ENCODE results near the gene ALS2CL.
"Not testable (repeated sequence)": the region's sequence is repeated elsewhere in the genome, so short reads cannot be mapped to it uniquely, and the experiment has no call there.

DNA sequence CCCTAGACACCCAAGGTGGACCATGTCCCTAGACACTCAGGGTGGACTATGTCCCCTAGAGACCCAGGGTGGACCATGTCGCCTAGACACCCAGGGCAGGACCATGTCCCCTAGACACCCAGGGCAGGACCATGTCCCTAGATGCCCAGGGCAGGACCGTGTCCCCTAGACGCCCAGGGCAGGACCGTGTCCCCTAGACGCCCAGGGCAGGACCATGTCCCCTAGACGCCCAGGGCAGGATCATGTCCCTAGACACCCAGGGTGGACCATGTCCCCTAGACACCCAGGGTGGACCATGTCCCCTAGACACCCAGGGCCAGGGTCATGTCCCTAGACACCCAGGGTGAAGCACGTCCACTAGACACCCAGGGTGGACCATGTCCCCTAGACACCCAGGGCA, 10.9 kb upstream of the ALS2CL start:
- not testable (repeated sequence) for TF ChIP-seq EP300, POLR2A (IDR thresholded peaks at IDR 0.05)
- TF ChIP-seq, protein P1, sequence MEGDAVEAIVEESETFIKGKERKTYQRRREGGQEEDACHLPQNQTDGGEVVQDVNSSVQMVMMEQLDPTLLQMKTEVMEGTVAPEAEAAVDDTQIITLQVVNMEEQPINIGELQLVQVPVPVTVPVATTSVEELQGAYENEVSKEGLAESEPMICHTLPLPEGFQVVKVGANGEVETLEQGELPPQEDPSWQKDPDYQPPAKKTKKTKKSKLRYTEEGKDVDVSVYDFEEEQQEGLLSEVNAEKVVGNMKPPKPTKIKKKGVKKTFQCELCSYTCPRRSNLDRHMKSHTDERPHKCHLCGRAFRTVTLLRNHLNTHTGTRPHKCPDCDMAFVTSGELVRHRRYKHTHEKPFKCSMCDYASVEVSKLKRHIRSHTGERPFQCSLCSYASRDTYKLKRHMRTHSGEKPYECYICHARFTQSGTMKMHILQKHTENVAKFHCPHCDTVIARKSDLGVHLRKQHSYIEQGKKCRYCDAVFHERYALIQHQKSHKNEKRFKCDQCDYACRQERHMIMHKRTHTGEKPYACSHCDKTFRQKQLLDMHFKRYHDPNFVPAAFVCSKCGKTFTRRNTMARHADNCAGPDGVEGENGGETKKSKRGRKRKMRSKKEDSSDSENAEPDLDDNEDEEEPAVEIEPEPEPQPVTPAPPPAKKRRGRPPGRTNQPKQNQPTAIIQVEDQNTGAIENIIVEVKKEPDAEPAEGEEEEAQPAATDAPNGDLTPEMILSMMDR (IDR thresholded peaks at IDR 0.05) = not testable (repeated sequence)

Data from ovary (tissue), 3 donors.